ENCODE results near the gene ARMC8.

ARMC8 gene

DNA sequence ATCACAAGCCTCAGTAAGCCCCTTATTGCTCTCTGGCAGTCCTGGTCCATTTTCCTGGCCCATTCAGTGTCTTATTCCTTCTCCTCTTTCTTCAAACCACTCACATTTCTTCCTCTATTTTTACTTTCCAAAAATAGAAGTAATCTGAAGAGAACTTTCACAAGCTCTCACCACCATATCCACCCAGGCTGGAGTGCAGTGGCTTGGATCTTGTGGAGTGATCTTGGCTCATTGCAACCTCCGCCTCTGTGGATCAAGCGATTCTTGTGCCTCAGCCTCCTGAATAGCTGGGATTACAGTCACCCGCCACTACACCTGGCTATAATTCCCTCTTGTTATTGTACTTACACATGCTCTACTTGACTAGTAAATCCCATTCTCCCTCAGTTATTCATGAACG, 16.8 kb downstream of the ARMC8 start:
- H3K4me1 ChIP-seq (ENCODE audit: control insufficient read depth, insufficient read depth, low read length): no peaks in the 10 kb centered on the region
- no peak overlapping the region for H3K27ac ChIP-seq (ENCODE audit: low read depth, low read length)
- no peak overlapping the region for H3K9ac ChIP-seq (ENCODE audit: low read length)
- no peaks in the 10 kb centered on the region for H3K27me3 ChIP-seq (ENCODE audit: control insufficient read depth, insufficient read depth, low read length)
- H3K4me3 ChIP-seq (ENCODE audit: low read length): no peak overlapping the region
- H3K36me3 ChIP-seq (ENCODE audit: control insufficient read depth, insufficient read depth, low read length): peaks cover 3% of the 10 kb centered on the region

DNA sequence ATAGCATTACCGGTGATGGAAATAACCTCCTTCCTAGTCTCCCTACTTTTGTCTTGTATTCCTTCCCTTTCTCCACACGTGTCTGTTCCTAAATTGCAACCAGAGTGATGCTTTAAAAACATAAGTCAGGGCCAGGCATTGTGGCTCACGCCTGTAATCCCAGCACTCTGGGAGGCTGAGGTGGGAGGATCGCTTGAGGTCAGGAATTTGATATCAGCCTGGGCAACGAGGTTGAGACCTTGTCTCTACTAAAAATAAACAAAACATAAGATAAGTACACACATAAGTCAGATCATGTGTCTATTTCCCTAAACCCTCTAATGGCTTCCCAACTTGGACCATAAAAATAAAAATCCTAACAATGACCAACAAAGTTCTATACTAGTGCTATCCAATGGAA, 18.4 kb downstream of the ARMC8 start:
- no peaks in the 10 kb centered on the region for H3K27me3 ChIP-seq (ENCODE audit: control insufficient read depth, insufficient read depth, low read length)
- H3K36me3 ChIP-seq (ENCODE audit: control insufficient read depth, insufficient read depth, low read length): peaks cover 3% of the 10 kb centered on the region
- no peak overlapping the region for H3K9ac ChIP-seq (ENCODE audit: low read length)
- H3K27ac ChIP-seq (ENCODE audit: low read depth, low read length): no peak overlapping the region
- no peaks in the 10 kb centered on the region for H3K4me1 ChIP-seq (ENCODE audit: control insufficient read depth, insufficient read depth, low read length)
- H3K4me3 ChIP-seq (ENCODE audit: low read length): no peak overlapping the region

DNA sequence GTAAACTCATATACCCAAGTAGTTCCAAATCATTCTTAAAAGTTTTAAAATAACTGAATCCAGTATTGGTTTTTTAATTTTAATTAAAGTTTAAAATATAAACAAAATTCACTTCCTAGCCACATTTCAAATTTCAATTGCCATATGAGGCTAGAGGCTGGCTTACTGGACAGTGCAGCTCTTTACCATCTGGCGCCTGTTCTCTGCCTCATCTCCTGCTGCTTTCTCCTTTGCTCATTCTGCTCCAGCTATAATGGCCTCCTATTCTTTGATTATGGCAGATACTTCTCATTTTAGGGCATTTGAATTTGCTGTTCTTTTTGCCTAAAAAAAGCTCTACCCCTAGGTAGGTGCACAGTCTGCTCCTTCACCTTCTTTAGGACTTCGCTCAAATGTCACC, 19.1 kb downstream of the ARMC8 start:
- Histone ChIP-seq H3K36me3 (ENCODE audit: control insufficient read depth, insufficient read depth, low read length) (peaks cover 3% of the 10 kb centered on the region), H3K27me3 (ENCODE audit: control insufficient read depth, insufficient read depth, low read length) (no peaks in the 10 kb centered on the region), H3K27ac (ENCODE audit: low read depth, low read length) (no peak overlapping the region), H3K9ac (ENCODE audit: low read length) (no peak overlapping the region), H3K4me3 (ENCODE audit: low read length) (no peak overlapping the region), H3K4me1 (ENCODE audit: control insufficient read depth, insufficient read depth, low read length) (no peaks in the 10 kb centered on the region)

- Histone ChIP-seq H3K4me3 (ENCODE audit: low read length) (no peak overlapping the region), H3K36me3 (ENCODE audit: control insufficient read depth, insufficient read depth, low read length) (no peaks in the 10 kb centered on the region), H3K9ac (ENCODE audit: low read length) (no peak overlapping the region), H3K27ac (ENCODE audit: low read depth, low read length) (no peak overlapping the region), H3K27me3 (ENCODE audit: control insufficient read depth, insufficient read depth, low read length) (no peaks in the 10 kb centered on the region), H3K4me1 (ENCODE audit: control insufficient read depth, insufficient read depth, low read length) (no peaks in the 10 kb centered on the region)
Observed at GRCh38 chr3:138210528-138210927, 23.4 kb downstream of the ARMC8 start.

DNA sequence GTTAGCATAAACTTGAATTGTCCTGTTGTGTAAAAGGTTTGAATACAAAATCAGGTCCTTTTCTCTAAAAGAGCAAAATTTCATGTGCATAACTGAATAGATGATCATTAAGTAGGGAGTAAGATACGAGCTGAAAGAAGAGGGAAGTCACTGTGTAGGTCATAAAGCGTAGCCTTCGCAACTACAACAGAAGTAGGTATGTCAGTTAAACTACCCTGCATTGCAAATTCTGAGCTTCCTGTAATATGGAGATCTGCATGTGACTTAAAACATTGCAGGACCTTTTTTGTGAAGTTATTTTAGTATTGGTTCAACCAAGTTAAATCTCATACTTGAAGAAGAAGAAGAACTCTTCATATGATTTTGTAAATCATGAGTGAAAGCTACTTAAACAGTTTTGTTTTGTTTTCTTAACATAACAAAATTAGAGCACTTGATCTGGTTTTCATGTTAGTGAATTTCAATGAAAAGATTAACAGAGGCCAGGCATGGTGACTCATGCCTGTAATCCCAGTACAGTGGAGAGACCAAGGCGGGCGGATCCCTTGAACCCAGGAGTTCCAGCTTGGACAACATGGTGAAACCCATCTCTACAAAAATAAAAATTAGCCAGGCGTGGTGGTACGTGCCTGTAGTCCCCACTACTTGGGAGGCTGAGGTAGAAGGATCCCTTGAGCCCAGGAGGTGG, 26.4 kb downstream of the ARMC8 start:
- Histone ChIP-seq H3K4me3 (ENCODE audit: low read length) (no peak overlapping the region), H3K9ac (ENCODE audit: low read length) (no peak overlapping the region), H3K4me1 (ENCODE audit: control insufficient read depth, insufficient read depth, low read length) (no peaks in the 10 kb centered on the region), H3K27me3 (ENCODE audit: control insufficient read depth, insufficient read depth, low read length) (no peaks in the 10 kb centered on the region), H3K27ac (ENCODE audit: low read depth, low read length) (no peak overlapping the region), H3K36me3 (ENCODE audit: control insufficient read depth, insufficient read depth, low read length) (no peaks in the 10 kb centered on the region)

DNA sequence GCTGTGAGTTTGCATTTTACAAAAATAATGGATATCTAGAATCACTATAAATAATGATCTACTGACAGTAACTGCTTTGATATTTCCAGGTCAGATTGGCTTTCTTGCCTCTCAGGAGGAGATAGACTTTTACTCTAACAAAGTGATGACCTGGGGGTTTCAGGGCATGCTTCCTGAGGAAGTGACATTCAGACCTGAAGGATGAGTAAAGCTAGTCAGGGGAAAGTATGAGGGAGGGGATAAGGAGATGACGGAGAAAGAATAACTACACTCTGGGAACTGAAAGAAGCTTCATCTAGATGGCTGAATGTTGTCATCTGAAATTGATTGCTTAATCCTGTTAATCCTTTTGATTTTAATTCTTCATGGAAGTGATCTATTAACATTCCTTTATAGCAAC, 32.2 kb downstream of the ARMC8 start:
- Histone ChIP-seq H3K27me3 (ENCODE audit: control insufficient read depth, insufficient read depth, low read length) (no peaks in the 10 kb centered on the region), H3K36me3 (ENCODE audit: control insufficient read depth, insufficient read depth, low read length) (peaks cover 3% of the 10 kb centered on the region), H3K4me3 (ENCODE audit: low read length) (no peak overlapping the region), H3K9ac (ENCODE audit: low read length) (no peak overlapping the region), H3K27ac (ENCODE audit: low read depth, low read length) (no peak overlapping the region), H3K4me1 (ENCODE audit: control insufficient read depth, insufficient read depth, low read length) (no peaks in the 10 kb centered on the region)

DNA sequence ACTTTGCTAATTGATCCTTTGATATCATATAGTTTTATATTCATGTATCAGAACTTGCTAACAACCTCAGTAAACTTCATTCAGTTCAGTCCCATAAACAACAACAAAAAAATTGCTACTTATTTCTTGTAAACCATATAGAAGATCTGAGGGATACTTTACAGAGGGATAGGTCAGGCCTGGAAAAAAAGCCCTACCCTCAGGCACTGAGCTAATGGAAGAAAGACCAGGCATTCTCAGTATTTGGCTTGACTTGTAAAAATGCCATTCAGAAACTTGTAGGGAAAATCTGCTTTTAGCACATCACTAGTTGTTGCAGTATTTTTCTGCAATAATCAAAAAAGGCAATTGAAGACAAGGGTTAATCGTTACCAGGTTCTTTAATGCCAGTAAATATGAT, 33.1 kb downstream of the ARMC8 start:
- Histone ChIP-seq H3K36me3 (ENCODE audit: control insufficient read depth, insufficient read depth, low read length) (peaks cover 9% of the 10 kb centered on the region), H3K4me3 (ENCODE audit: low read length) (no peak overlapping the region), H3K27ac (ENCODE audit: low read depth, low read length) (no peak overlapping the region), H3K4me1 (ENCODE audit: control insufficient read depth, insufficient read depth, low read length) (no peaks in the 10 kb centered on the region), H3K9ac (ENCODE audit: low read length) (no peak overlapping the region), H3K27me3 (ENCODE audit: control insufficient read depth, insufficient read depth, low read length) (no peaks in the 10 kb centered on the region)

DNA sequence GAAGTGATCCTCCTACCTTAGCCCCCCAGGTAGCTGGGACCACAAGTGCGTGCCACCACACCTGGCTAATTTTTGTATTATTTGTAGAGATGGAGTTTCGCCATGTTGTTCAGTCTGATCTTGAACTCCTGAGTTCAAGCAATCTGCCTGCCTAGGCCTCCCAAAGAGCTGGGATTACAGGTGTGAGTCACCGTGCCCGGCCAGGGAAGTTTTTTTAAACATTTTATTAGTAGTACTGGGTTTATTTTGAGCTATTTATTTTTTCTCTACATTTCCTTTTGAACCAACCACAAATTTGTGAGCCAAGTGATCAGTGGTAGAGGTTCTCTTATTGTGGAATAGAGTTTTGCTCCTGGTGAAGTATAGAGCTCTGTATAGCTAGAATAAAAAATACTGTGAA, 33.7 kb downstream of the ARMC8 start:
- peaks cover 12% of the 10 kb centered on the region for H3K36me3 ChIP-seq (ENCODE audit: control insufficient read depth, insufficient read depth, low read length)

DNA sequence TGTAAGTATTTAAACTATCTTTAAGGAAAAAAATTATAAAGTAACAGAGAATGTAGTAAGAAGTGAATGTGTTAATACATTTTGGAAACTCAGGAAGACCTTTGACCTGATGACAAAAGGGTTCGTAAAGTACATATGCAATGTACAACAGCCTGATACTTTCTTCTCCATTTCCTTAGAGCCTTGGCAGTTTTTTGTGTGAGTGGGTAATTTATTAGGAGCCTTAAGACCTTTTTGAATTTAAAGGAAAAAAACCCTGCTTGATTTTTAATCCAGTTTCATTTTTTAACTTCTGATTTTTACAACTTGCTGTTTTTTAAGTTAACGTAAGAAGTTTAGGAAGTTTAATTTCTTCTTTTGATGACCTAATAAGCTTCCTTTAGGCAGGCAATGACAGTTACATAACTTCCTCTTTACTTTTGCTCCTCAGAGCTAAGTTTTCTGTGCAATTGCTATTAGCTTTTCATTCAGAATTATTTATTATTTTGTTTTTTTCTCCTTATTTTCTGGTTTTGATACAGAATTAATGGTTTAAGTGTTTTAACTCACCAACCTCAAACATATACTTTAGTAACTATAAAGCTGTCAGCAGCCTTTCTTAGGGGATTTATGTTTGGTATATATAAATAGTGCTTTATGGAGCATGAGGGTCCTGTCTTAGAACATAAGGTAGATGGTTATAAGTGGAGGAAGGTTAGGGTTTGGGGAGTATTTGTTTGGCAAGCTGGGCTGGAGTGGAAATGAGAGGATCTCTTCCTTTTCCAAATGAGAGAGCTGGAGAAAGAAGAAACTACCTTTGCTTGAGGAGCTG, 35.2 kb downstream of the ARMC8 start:
- H3K9ac ChIP-seq (ENCODE audit: low read length): no peak overlapping the region
- H3K27me3 ChIP-seq (ENCODE audit: control insufficient read depth, insufficient read depth, low read length): no peaks in the 10 kb centered on the region
- no peak overlapping the region for H3K27ac ChIP-seq (ENCODE audit: low read depth, low read length)
- H3K4me3 ChIP-seq (ENCODE audit: low read length): no peak overlapping the region
- peaks cover 12% of the 10 kb centered on the region for H3K36me3 ChIP-seq (ENCODE audit: control insufficient read depth, insufficient read depth, low read length)
- H3K4me1 ChIP-seq (ENCODE audit: control insufficient read depth, insufficient read depth, low read length): no peaks in the 10 kb centered on the region

More for the DNA sequence above, 33.7 kb downstream of the ARMC8 start:
- Histone ChIP-seq H3K4me3 (ENCODE audit: low read length) (no peak overlapping the region), H3K9ac (ENCODE audit: low read length) (no peak overlapping the region), H3K4me1 (ENCODE audit: control insufficient read depth, insufficient read depth, low read length) (no peaks in the 10 kb centered on the region), H3K27ac (ENCODE audit: low read depth, low read length) (no peak overlapping the region), H3K27me3 (ENCODE audit: control insufficient read depth, insufficient read depth, low read length) (no peaks in the 10 kb centered on the region)

DNA sequence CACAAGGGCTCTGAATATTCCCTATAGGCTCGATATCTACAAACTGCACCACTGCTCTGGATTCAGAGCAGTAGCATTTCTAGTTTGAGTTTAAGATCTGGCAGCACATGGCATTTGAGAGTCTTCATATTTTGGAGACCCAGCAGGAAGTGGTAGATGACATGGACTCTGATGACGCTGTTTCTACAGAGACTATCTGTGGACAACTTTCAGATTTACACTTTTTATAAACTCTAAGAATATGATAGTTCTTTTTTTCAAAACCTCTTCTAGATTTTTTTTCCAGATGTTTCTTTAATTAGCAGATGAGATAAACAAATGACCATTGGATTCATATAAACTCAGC, 35.8 kb downstream of the ARMC8 start:
- H3K4me3 ChIP-seq (ENCODE audit: low read length): no peak overlapping the region
- no peaks in the 10 kb centered on the region for H3K4me1 ChIP-seq (ENCODE audit: control insufficient read depth, insufficient read depth, low read length)
- H3K36me3 ChIP-seq (ENCODE audit: control insufficient read depth, insufficient read depth, low read length): peaks cover 12% of the 10 kb centered on the region
- H3K27me3 ChIP-seq (ENCODE audit: control insufficient read depth, insufficient read depth, low read length): no peaks in the 10 kb centered on the region
- H3K27ac ChIP-seq (ENCODE audit: low read depth, low read length): no peak overlapping the region
- H3K9ac ChIP-seq (ENCODE audit: low read length): no peak overlapping the region

GRCh38 chr3:138227650-138228049, 40.5 kb downstream of the ARMC8 start:
- H3K4me3 ChIP-seq (ENCODE audit: low read length): no peak overlapping the region
- no peaks in the 10 kb centered on the region for H3K27me3 ChIP-seq (ENCODE audit: control insufficient read depth, insufficient read depth, low read length)
- no peak overlapping the region for H3K27ac ChIP-seq (ENCODE audit: low read depth, low read length)
- peaks cover 11% of the 10 kb centered on the region for H3K36me3 ChIP-seq (ENCODE audit: control insufficient read depth, insufficient read depth, low read length)
- no peak overlapping the region for H3K9ac ChIP-seq (ENCODE audit: low read length)
- H3K4me1 ChIP-seq (ENCODE audit: control insufficient read depth, insufficient read depth, low read length): no peaks in the 10 kb centered on the region

GRCh38 chr3:138230525-138230924, 43.4 kb downstream of the ARMC8 start:
- Histone ChIP-seq H3K36me3 (ENCODE audit: control insufficient read depth, insufficient read depth, low read length) (no peaks in the 10 kb centered on the region), H3K4me1 (ENCODE audit: control insufficient read depth, insufficient read depth, low read length) (no peaks in the 10 kb centered on the region), H3K27me3 (ENCODE audit: control insufficient read depth, insufficient read depth, low read length) (no peaks in the 10 kb centered on the region), H3K9ac (ENCODE audit: low read length) (no peak overlapping the region), H3K4me3 (ENCODE audit: low read length) (no peak overlapping the region), H3K27ac (ENCODE audit: low read depth, low read length) (no peak overlapping the region)

Measured in rectal smooth muscle tissue (tissue), 1 donor.